ENCODE results near the gene NEGR1. TPM values are rescaled to one million over a fixed set of nuclear protein-coding genes. Genes with fewer than 3 reads are reported as not detected.

NEGR1 gene
- total RNA-seq, 4 donors from 2014 or later = 7.0 to 10.0 (median 8.1) TPM

DNA sequence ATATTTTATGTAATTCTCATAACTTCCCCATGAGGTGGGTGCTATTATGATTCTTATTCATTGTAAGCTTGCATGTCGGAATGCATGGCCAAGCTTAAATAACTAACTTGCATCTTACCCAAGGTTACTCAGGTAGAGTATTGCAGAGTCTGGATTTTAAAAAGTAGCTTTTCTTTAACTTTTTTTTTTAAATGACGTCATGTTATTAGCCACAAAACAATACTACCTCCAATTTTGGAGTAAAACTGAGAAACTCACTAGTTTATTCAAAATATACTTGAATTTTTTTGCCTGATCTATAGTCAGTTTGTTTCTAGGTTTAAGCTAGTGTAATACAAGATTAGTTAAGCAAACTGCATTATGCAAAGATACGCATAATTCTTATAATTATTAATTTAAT is 57.8 kb downstream of the NEGR1 start:
- no peak for TF ChIP-seq CTCF (IDR thresholded peaks at IDR 0.05)
- TF ChIP-seq POLR2AphosphoS5 (IDR thresholded peaks at IDR 0.05) = no peak
- TF ChIP-seq EP300 (IDR thresholded peaks at IDR 0.05; ENCODE audit: low read depth) = no peak
- no peak for TF ChIP-seq POLR2A (IDR thresholded peaks at IDR 0.05)
- in situ Hi-C loops (cut with MboI; ENCODE audit: low pct_ligation_motif_present in 1 of 4, low pct_unique_long_range_greater_than_20kb in 1 of 4, low sequenced_read_pairs in 3 of 4) = no loop called here
- 87 to 90% methylated on average over 3 of the region's 3 CpGs for WGBS, 2 donors (ENCODE audit: low coverage in 1 of 2)
- no peaks in the 10 kb centered on the region for H3K4me1 ChIP-seq
- no peaks in the 10 kb centered on the region for H3K36me3 ChIP-seq
- no peak overlapping the region for H3K4me3 ChIP-seq
- DNase-seq = no peak
- intact Hi-C loops (cut with DNase I; ENCODE audit: low total_unique reads) = no loop called here
- H3K27ac ChIP-seq = no peak overlapping the region
- H3K27me3 ChIP-seq = no peaks in the 10 kb centered on the region
- H3K9me3 ChIP-seq = no peaks in the 10 kb centered on the region

DNA sequence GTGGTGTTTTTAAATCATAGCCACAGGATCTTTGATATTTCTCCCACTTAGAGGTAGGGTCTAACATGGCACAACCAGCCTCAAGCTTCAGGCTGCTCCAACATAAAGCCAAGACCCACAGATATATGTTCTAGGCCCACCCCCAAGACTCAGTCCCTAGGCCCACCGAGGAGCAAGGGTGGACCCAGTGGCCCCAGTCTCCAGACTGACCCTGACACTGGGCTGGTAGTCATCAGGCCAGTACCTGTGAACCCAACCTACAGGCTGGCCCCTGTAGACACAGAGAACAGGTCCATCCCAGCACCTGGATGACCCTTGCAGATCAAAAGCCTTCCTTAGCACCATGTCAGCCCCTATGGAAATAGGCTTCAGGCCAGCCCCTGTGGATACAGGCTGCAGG is 60.5 kb downstream of the NEGR1 start:
- Histone ChIP-seq H3K9me3 (no peaks in the 10 kb centered on the region), H3K27me3 (no peaks in the 10 kb centered on the region), H3K4me1 (no peaks in the 10 kb centered on the region), H3K27ac (no peak overlapping the region), H3K36me3 (no peaks in the 10 kb centered on the region), H3K4me3 (no peak overlapping the region)
- in situ Hi-C loops (cut with MboI; ENCODE audit: low pct_ligation_motif_present in 1 of 4, low pct_unique_long_range_greater_than_20kb in 1 of 4, low sequenced_read_pairs in 3 of 4) (no loop called here), intact Hi-C loops (cut with DNase I; ENCODE audit: low total_unique reads) (no loop called here)
- DNase-seq = no peak
- WGBS, 2 donors (ENCODE audit: low coverage in 1 of 2) = 71% methylated on average over 1 of the region's 1 CpG; no CpG with 5 or more reads in 1 of the 2 donors
- no peak for TF ChIP-seq CTCF (IDR thresholded peaks at IDR 0.05)
- no peak for TF ChIP-seq EP300 (IDR thresholded peaks at IDR 0.05; ENCODE audit: low read depth)
- no peak for TF ChIP-seq POLR2AphosphoS5 (IDR thresholded peaks at IDR 0.05)
- no peak for TF ChIP-seq POLR2A (IDR thresholded peaks at IDR 0.05)

DNA sequence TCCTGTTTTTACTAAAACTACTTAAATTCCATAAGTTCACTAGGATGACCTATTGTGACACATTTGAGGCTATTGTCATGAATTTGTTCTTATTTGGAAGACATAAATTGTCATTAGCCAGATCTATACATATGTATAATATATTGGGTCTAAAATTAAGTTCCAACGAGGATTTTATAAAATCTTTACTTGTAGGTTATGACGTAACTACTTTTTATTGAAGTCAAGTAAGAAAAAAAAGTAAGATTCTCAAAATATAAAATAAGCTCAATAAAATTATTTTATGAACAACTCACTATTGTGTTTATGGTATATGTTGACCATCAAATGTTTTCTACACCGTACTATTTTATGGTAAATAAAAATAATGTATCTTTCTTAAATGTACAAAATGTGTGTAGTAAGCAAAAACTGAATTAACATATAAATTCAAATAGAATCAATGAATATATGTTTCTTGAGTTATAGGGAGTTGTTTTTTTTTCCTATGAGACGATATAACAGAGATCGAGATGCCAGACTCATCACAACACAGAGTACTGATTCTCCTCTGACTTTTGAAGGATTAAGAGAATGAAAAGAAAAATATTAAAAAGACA is 64.1 kb downstream of the NEGR1 start:
- intact Hi-C loops (cut with DNase I; ENCODE audit: low total_unique reads) = no loop called here

DNA sequence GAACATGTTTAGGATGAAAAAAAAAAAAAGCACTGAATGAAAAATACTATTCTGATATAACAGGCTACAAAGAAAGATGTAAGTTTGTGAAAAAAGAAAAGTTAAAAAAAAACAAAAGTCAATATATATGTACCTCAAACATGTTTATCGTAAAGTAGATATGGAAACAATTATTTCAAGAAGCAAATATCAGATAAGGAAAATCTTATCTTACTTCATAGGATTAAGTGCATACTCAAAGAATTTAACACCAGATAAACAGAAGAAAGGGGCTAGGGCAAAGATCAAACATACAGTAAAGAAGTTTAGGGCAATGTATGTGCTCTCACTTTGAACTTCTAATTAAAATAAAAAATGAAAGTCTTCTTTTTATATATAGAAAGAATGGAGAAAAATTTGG is 75.3 kb downstream of the NEGR1 start:
- H3K4me3 ChIP-seq = no peak overlapping the region
- TF ChIP-seq EP300 (IDR thresholded peaks at IDR 0.05; ENCODE audit: low read depth) (no peak), CTCF (IDR thresholded peaks at IDR 0.05) (no peak)
- H3K27ac ChIP-seq = no peak overlapping the region
- no peaks in the 10 kb centered on the region for H3K4me1 ChIP-seq
- H3K27me3 ChIP-seq = no peaks in the 10 kb centered on the region
- no peak for DNase-seq
- in situ Hi-C loops (cut with MboI; ENCODE audit: low pct_ligation_motif_present in 1 of 4, low pct_unique_long_range_greater_than_20kb in 1 of 4, low sequenced_read_pairs in 3 of 4) (no loop called here), intact Hi-C loops (cut with DNase I; ENCODE audit: low total_unique reads) (no loop called here)
- no peaks in the 10 kb centered on the region for H3K9me3 ChIP-seq
- WGBS, 2 donors (ENCODE audit: low coverage in 1 of 2) = 65 to 70% methylated on average over 1 of the region's 1 CpG
- no peaks in the 10 kb centered on the region for H3K36me3 ChIP-seq

More for the DNA sequence above, 64.1 kb downstream of the NEGR1 start:
- no peaks in the 10 kb centered on the region for H3K36me3 ChIP-seq
- no peak for TF ChIP-seq POLR2AphosphoS5 (IDR thresholded peaks at IDR 0.05)
- no peak overlapping the region for H3K27ac ChIP-seq
- DNase-seq = no peak
- H3K4me1 ChIP-seq = no peaks in the 10 kb centered on the region
- no peak overlapping the region for H3K4me3 ChIP-seq
- H3K27me3 ChIP-seq = no peaks in the 10 kb centered on the region
- in situ Hi-C loops (cut with MboI; ENCODE audit: low pct_ligation_motif_present in 1 of 4, low pct_unique_long_range_greater_than_20kb in 1 of 4, low sequenced_read_pairs in 3 of 4) = no loop called here
- WGBS, 2 donors (ENCODE audit: low coverage in 1 of 2) = 79 to 83% methylated on average over 5 of the region's 5 CpGs
- H3K9me3 ChIP-seq = no peaks in the 10 kb centered on the region

- Histone ChIP-seq H3K27me3 (no peaks in the 10 kb centered on the region), H3K27ac (no peak overlapping the region), H3K36me3 (no peaks in the 10 kb centered on the region), H3K4me3 (no peak overlapping the region), H3K4me1 (no peaks in the 10 kb centered on the region), H3K9me3 (peaks cover 0 to 4% of the 10 kb centered on the region in 2 donors)
- 50 to 90% methylated on average over 1 to 2 of the region's 2 CpGs for WGBS, 2 donors (ENCODE audit: low coverage in 1 of 2)
- in situ Hi-C loops (cut with MboI; ENCODE audit: low pct_ligation_motif_present in 1 of 4, low pct_unique_long_range_greater_than_20kb in 1 of 4, low sequenced_read_pairs in 3 of 4) (no loop called here), intact Hi-C loops (cut with DNase I; ENCODE audit: low total_unique reads) (no loop called here)
- TF ChIP-seq CTCF (IDR thresholded peaks at IDR 0.05) (no peak), POLR2AphosphoS5 (IDR thresholded peaks at IDR 0.05) (no peak), POLR2A (IDR thresholded peaks at IDR 0.05) (no peak), EP300 (IDR thresholded peaks at IDR 0.05; ENCODE audit: low read depth) (no peak)
- DNase-seq = no peak
These were observed 79.6 kb downstream of the NEGR1 start for GRCh38 chr1:72202761-72203160.

All from transverse colon (tissue), 4 donors.